Measurements from ENCODE around the gene FAM168A.

DNA sequence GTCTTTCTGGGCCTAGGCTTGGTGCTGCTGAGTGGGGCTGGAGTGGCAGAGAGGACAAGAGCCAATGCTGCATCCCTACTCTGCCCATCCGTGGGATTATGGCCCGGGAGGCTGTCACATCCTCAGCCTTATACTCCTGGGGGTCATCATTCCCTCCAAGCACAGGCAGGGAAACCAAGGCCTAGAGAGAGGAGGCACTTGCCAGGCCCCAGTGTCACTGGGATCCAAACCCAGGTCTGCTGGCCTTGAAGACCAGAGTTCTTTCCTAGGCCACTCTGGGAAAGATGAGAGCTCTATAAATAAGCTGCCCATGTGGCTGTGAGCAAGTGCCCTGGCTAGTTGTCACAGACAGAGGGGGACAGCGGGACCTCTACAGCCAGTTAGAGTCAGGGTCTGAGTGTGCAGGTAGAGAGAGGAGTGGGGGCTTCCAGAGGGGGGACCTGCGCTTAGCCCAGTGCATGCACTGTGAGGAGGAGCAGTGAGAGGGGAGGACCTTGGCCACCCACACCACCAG is 217.0 kb downstream of the FAM168A start:
- TF ChIP-seq CTCF (IDR thresholded peaks at IDR 0.05) (no peak), EP300 (IDR thresholded peaks at IDR 0.05) (no peak), POLR2AphosphoS5 (IDR thresholded peaks at IDR 0.05) (no peak)

Data from esophagus muscularis mucosa (tissue), 4 donors.